PC-9 (cell line): Measurements from ENCODE around the gene TBX3. TPM values are rescaled to one million over a fixed set of nuclear protein-coding genes. Genes with fewer than 3 reads are reported as not detected.

Source experiments
- BruUV-seq: library from RNA; stranded (reverse); fragments of 400-500 nt; replicated peaks from 2 replicates; lab custom pipeline; 2021; lab: Mats Ljungman, UMichigan
- CTCF ChIA-PET: fragments of 300-600 bp; sonication (Branson Sonifier 250); formaldehyde crosslinking; loops from one replicate; lab custom pipeline; 2022; ENCODE audit warnings: antibody characterized with exemption; lab: Charles Lee
- POLR2A ChIA-PET: fragments of 300-600 bp; sonication (Branson Sonifier 250); formaldehyde crosslinking; loops from one replicate; lab custom pipeline; 2022; ENCODE audit warnings: antibody characterized with exemption; ENCODE audit not compliant: unreplicated experiment; lab: Charles Lee
- DNase-seq, 2 experiments: peaks; one replicate each; pipeline versions ENCODE4 v3.0.0 to v3.0.0-alpha.2; 2015 to 2022; ENCODE audit warnings: mixed read lengths in 1 of 2
- H2AFZ ChIP-seq: fragments of 200-600 bp; sonication (generic); 2 replicates; pipeline ENCODE4 v1.8.1; 2017; ENCODE audit warnings: antibody characterized with exemption
- H3F3A ChIP-seq: fragments of 200-600 bp; sonication (generic); 2 replicates; pipeline ENCODE4 v1.8.1; 2017; ENCODE audit warnings: antibody characterized with exemption, mild to moderate bottlenecking, low read depth; ENCODE audit not compliant: insufficient read depth
- H3K27ac ChIP-seq: fragments of 200-600 bp; sonication (generic); 2 replicates; pipeline ENCODE4 v1.6.1; 2016; ENCODE audit warnings: mixed run types
- H3K27me3 ChIP-seq: fragments of 200-600 bp; sonication (generic); 2 replicates; pipeline ENCODE4 v1.6.1; 2016; ENCODE audit warnings: low read depth, mixed run types; ENCODE audit not compliant: insufficient read depth
- H3K36me3 ChIP-seq: fragments of 200-600 bp; sonication (generic); 2 replicates; pipeline ENCODE4 v1.6.1; 2016; ENCODE audit warnings: low read depth, mixed run types
- H3K4me1 ChIP-seq: fragments of 200-600 bp; sonication (generic); replicated peaks from 2 replicates; pipeline ENCODE4 v1.6.1; 2016; ENCODE audit warnings: mixed run types; ENCODE audit not compliant: insufficient read depth
- H3K4me2 ChIP-seq: fragments of 200-600 bp; sonication (generic); 2 replicates; pipeline ENCODE4 v1.6.1; 2017; ENCODE audit warnings: mixed run types
- H3K4me3 ChIP-seq: fragments of 200-600 bp; sonication (generic); 2 replicates; pipeline ENCODE4 v1.6.1; 2016; ENCODE audit warnings: mixed run types
- H3K79me2 ChIP-seq: fragments of 200-600 bp; sonication (generic); 2 replicates; pipeline ENCODE4 v1.6.1; 2017; ENCODE audit warnings: low read depth, mixed run types
- H3K9me2 ChIP-seq: fragments of 200-600 bp; sonication (generic); 2 replicates; pipeline ENCODE4 v1.8.1; 2017; ENCODE audit warnings: mild to moderate bottlenecking; ENCODE audit not compliant: insufficient read depth
- H3K9me3 ChIP-seq: fragments of 200-600 bp; sonication (generic); 2 replicates; pipeline ENCODE4 v1.8.1; 2016; ENCODE audit warnings: low read depth; ENCODE audit not compliant: insufficient read depth
- H4K20me1 ChIP-seq: fragments of 200-600 bp; sonication (generic); 2 replicates; pipeline ENCODE4 v1.8.1; 2017; ENCODE audit not compliant: insufficient read depth
- EZH2 ChIP-seq: fragments of 200-600 bp; sonication (generic); IDR thresholded peaks from 2 replicates; pipeline ENCODE4 v1.8.0; 2017; ENCODE audit warnings: antibody characterized with exemption, low read depth
- intact Hi-C: fragments of 100-400 bp; cut with micrococcal nuclease; formaldehyde crosslinking; loops from one replicate; pipeline ENCODE4 v1.10.0; 2022; ENCODE audit not compliant: unreplicated experiment
- total RNA-seq: library from RNA; stranded (reverse); gene quantifications from 2 replicates; pipeline ENCODE4 v1.2.3, GENCODE V29; 2021
- TF ChIP-seq, protein P1 (sequence below): fragments of 200-600 bp; sonication (generic); conservative IDR thresholded peaks from 2 replicates; pipeline ENCODE4 v1.6.1; 2017; ENCODE audit warnings: mixed run types, antibody characterized with exemption, mild to moderate bottlenecking, moderate library complexity

Gene TBX3
- total RNA-seq, 1 experiment from 2014 or later = not detected

DNA sequence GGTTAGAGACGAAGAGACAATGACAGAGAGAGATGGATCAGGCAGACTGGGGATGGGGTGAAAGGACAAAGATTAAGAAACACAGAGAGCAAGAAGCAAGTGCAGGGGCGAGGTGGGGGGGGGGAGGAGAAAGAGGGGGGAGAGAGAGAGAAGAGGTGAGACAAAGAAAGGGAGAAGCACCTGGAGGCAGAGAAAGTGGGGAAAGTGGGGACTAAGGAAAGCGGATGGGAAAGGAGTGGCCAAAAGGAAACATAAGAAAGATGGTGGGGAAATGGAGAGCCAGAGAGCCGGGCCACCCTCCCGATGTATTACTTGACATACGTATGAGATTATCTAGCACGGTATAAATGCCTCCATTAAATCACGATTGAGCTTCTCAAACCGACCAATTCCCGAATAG, 18.5 kb upstream of the TBX3 start:
- H4K20me1 ChIP-seq = no peaks in the 10 kb centered on the region
- no peaks in the 10 kb centered on the region for H3K9me3 ChIP-seq
- no peak overlapping the region for H2AFZ ChIP-seq
- H3K4me2 ChIP-seq = no peak overlapping the region
- POLR2A ChIA-PET = no interaction called here
- no peak overlapping the region for H3K27ac ChIP-seq
- CTCF ChIA-PET = interaction anchor here (0.6 kb wide), 1 partner anchor 34 kb away, joined by 5 read pairs; no protein-coding TSS in a partner anchor
- no peaks in the 10 kb centered on the region for H3K9me2 ChIP-seq
- TF ChIP-seq, protein P1, sequence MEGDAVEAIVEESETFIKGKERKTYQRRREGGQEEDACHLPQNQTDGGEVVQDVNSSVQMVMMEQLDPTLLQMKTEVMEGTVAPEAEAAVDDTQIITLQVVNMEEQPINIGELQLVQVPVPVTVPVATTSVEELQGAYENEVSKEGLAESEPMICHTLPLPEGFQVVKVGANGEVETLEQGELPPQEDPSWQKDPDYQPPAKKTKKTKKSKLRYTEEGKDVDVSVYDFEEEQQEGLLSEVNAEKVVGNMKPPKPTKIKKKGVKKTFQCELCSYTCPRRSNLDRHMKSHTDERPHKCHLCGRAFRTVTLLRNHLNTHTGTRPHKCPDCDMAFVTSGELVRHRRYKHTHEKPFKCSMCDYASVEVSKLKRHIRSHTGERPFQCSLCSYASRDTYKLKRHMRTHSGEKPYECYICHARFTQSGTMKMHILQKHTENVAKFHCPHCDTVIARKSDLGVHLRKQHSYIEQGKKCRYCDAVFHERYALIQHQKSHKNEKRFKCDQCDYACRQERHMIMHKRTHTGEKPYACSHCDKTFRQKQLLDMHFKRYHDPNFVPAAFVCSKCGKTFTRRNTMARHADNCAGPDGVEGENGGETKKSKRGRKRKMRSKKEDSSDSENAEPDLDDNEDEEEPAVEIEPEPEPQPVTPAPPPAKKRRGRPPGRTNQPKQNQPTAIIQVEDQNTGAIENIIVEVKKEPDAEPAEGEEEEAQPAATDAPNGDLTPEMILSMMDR = no peak
- TF ChIP-seq EZH2 = no peak
- DNase-seq = no peak
- H3K36me3 ChIP-seq = no peaks in the 10 kb centered on the region
- no peaks in the 10 kb centered on the region for H3K4me1 ChIP-seq
- H3K4me3 ChIP-seq = no peak overlapping the region
- no TSS peak for BruUV-seq
- H3F3A ChIP-seq = no peaks in the 10 kb centered on the region
- no peaks in the 10 kb centered on the region for H3K79me2 ChIP-seq
- H3K27me3 ChIP-seq = peaks cover 73% of the 10 kb centered on the region
- intact Hi-C loops = no loop called here

DNA sequence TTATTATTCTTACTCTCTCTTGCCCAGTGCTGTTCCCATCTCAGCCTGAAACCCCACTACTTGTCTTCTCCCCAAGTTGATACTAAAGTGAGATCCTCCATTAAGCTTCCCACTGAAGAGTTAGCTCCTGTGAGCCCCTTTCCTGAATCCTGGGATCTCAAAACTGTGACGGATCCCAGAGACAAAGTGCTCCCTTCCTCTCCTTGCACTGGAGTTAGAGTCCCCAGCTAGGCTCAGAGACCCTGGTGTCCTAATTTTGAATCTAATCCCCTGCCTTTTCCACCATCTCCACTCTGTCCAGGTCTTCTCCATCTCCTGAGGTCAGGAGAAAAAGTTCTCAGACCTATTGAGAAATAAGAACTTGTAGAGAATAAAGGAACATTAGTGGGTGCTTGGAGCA, 17.6 kb upstream of the TBX3 start:
- intact Hi-C loops = no loop called here

DNA sequence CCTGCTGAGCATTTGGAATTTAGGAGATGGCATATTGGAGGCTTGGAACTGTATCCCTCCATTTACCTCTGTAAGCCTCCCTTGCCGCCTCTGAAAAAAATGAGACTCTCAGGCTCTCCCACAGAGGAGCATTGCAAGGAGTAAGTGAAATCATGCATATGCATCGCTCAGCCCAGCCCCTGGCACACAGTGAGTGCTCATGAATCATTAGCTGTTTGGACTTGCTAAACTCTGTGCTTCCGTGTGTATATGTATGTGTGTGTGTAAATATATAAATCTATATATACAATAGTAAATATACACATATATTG, 17.1 kb upstream of the TBX3 start:
- no peaks in the 10 kb centered on the region for H3F3A ChIP-seq
- H2AFZ ChIP-seq = no peak overlapping the region
- no TSS peak for BruUV-seq
- POLR2A ChIA-PET = no interaction called here
- no peaks in the 10 kb centered on the region for H3K9me2 ChIP-seq
- no peaks in the 10 kb centered on the region for H3K4me1 ChIP-seq
- H3K36me3 ChIP-seq = no peaks in the 10 kb centered on the region
- intact Hi-C loops = no loop called here
- H4K20me1 ChIP-seq = no peaks in the 10 kb centered on the region
- peaks cover 87% of the 10 kb centered on the region for H3K27me3 ChIP-seq
- TF ChIP-seq, protein P1 = no peak
- no peak for TF ChIP-seq EZH2
- CTCF ChIA-PET = no interaction called here
- H3K4me3 ChIP-seq = no peak overlapping the region
- no peaks in the 10 kb centered on the region for H3K9me3 ChIP-seq
- H3K4me2 ChIP-seq = no peak overlapping the region
- no peak overlapping the region for H3K27ac ChIP-seq
- no peak for DNase-seq
- H3K79me2 ChIP-seq = no peaks in the 10 kb centered on the region

More for the DNA sequence above, 17.6 kb upstream of the TBX3 start:
- no peaks in the 10 kb centered on the region for H3K79me2 ChIP-seq
- H3K27ac ChIP-seq = no peak overlapping the region
- no peaks in the 10 kb centered on the region for H4K20me1 ChIP-seq
- H2AFZ ChIP-seq = no peak overlapping the region
- CTCF ChIA-PET = no interaction called here
- H3K4me1 ChIP-seq = no peaks in the 10 kb centered on the region
- no peak for DNase-seq
- no peak overlapping the region for H3K4me3 ChIP-seq
- H3K4me2 ChIP-seq = no peak overlapping the region
- peaks cover 82% of the 10 kb centered on the region for H3K27me3 ChIP-seq
- H3F3A ChIP-seq = no peaks in the 10 kb centered on the region
- H3K9me3 ChIP-seq = no peaks in the 10 kb centered on the region
- TF ChIP-seq EZH2 = no peak
- TF ChIP-seq, protein P1 = no peak
- H3K36me3 ChIP-seq = no peaks in the 10 kb centered on the region
- POLR2A ChIA-PET = no interaction called here
- BruUV-seq = no TSS peak
- no peaks in the 10 kb centered on the region for H3K9me2 ChIP-seq
